ENCODE data around the gene LIPI.

GRCh38 chr21:14235101-14235500 is 24.3 kb upstream of the LIPI start:
- TF ChIP-seq CTCF (conservative IDR thresholded peaks at IDR 0.05; ENCODE audit: low read length) (no peak), EZH2phosphoT487 (IDR thresholded peaks at IDR 0.05; ENCODE audit: borderline replicate concordance, low read depth, low read length) (no peak)

Measured in OCI-LY7 (cell line).